CD14-positive monocyte (primary cell): Measurements from ENCODE around the gene SLC25A19. TPM values are rescaled to one million over a fixed set of nuclear protein-coding genes. Genes with fewer than 3 reads are reported as not detected.

ENCODE experiments used
- DNase-seq, 3 donors: peaks; one replicate each; pipeline ENCODE4 v3.0.0-alpha.2; 2011 to 2022
- H2AFZ ChIP-seq: 2 replicates; pipeline ENCODE4 v1.6.0; 2012; ENCODE audit warnings: mild to moderate bottlenecking, low read depth, low read length, inconsistent platforms; ENCODE audit not compliant: insufficient read depth, poor library complexity, severe bottlenecking
- H3K27ac ChIP-seq, 2 donors: 1 replicate in 1 of 2; 2 replicates in 1 of 2; pipeline ENCODE4 v1.5.1; 2012 to 2013; ENCODE audit warnings: low read length in 2 of 2, control low read depth in 1 of 2, inconsistent platforms in 1 of 2, low read depth in 1 of 2, mild to moderate bottlenecking in 1 of 2
- H3K27me3 ChIP-seq, 2 donors: one replicate each; pipeline versions ENCODE4 v1.6.0 to v1.6.1; 2011 to 2013; ENCODE audit warnings: low read length in 2 of 2; ENCODE audit not compliant: control insufficient read depth in 2 of 2, insufficient read depth in 2 of 2
- H3K36me3 ChIP-seq, 2 donors: replicated peaks in 1 of 2; 1 replicate in 1 of 2; 2 replicates in 1 of 2; pipeline versions ENCODE4 v1.5.1 to v1.6.1; 2012 to 2013; ENCODE audit warnings: low read length in 2 of 2, control low read depth in 1 of 2, inconsistent platforms in 1 of 2, mild to moderate bottlenecking in 1 of 2; ENCODE audit not compliant: insufficient read depth in 2 of 2, control insufficient read depth in 1 of 2
- H3K4me1 ChIP-seq, 2 donors: 1 replicate in 1 of 2; 2 replicates in 1 of 2; pipeline versions ENCODE4 v1.5.1 to v1.6.1; 2012 to 2013; ENCODE audit warnings: low read length in 2 of 2, control low read depth in 1 of 2, inconsistent platforms in 1 of 2, mild to moderate bottlenecking in 1 of 2, moderate library complexity in 1 of 2; ENCODE audit not compliant: insufficient read depth in 2 of 2, control insufficient read depth in 1 of 2
- H3K4me2 ChIP-seq: replicated peaks from 2 replicates; pipeline ENCODE3; 2012; ENCODE audit warnings: low read length, moderate library complexity, mild to moderate bottlenecking; ENCODE audit not compliant: poor library complexity, severe bottlenecking; ENCODE audit errors: extremely low read depth
- H3K4me3 ChIP-seq, 3 experiments: fragments of 200-600 bp in 1 of 3; sonication (generic) in 1 of 3; replicated peaks in 1 of 3; 1 replicate in 2 of 3; 2 replicates in 1 of 3; pipeline ENCODE4 v1.5.1; 2011 to 2013; ENCODE audit warnings: low read length in 3 of 3, mild to moderate bottlenecking in 3 of 3, control low read depth in 2 of 3, low read depth in 2 of 3, inconsistent platforms in 1 of 3, moderate library complexity in 1 of 3
- H3K79me2 ChIP-seq: 2 replicates; pipeline ENCODE4 v1.6.0; 2012; ENCODE audit warnings: mild to moderate bottlenecking, control low read depth, inconsistent platforms, low read length, moderate library complexity; ENCODE audit not compliant: insufficient read depth
- H3K9ac ChIP-seq: 2 replicates; pipeline ENCODE4 v1.6.0; 2017; ENCODE audit warnings: low read length, mild to moderate bottlenecking; ENCODE audit not compliant: insufficient read depth, poor library complexity, severe bottlenecking
- H3K9me3 ChIP-seq, 2 donors: replicated peaks in 1 of 2; 1 replicate in 1 of 2; 2 replicates in 1 of 2; pipeline versions ENCODE4 v1.5.1 to v1.6.1; 2012 to 2013; ENCODE audit warnings: low read length in 2 of 2, control low read depth in 1 of 2; ENCODE audit not compliant: control insufficient read depth in 1 of 2, insufficient read depth in 1 of 2
- H4K20me1 ChIP-seq: 2 replicates; pipeline ENCODE4 v1.6.0; 2012; ENCODE audit warnings: mild to moderate bottlenecking, low read length, control low read depth, moderate library complexity; ENCODE audit not compliant: insufficient read depth
- H3K27ac Mint-ChIP-seq, 7 donors: one replicate each; pipeline ENCODE4 v1.8.0; 2020; ENCODE audit warnings: mild to moderate bottlenecking in 7 of 7, mixed read lengths in 7 of 7, moderate library complexity in 6 of 7, inconsistent platforms in 2 of 7
- H3K27me3 Mint-ChIP-seq, 3 donors: one replicate each; pipeline ENCODE4 v1.8.0; 2021 to 2022; ENCODE audit warnings: low read depth in 3 of 3, mild to moderate bottlenecking in 3 of 3, mixed read lengths in 3 of 3, moderate library complexity in 3 of 3, inconsistent platforms in 1 of 3
- H3K36me3 Mint-ChIP-seq, 2 donors: one replicate each; pipeline ENCODE4 v1.8.0; 2020; ENCODE audit warnings: mixed read lengths in 2 of 2, inconsistent platforms in 1 of 2, mild to moderate bottlenecking in 1 of 2
- H3K4me1 Mint-ChIP-seq: one replicate; pipeline ENCODE4 v1.8.0; 2020; ENCODE audit warnings: mild to moderate bottlenecking, mixed read lengths
- H3K4me3 Mint-ChIP-seq, 2 donors: one replicate each; pipeline ENCODE4 v1.8.0; 2020; ENCODE audit warnings: mild to moderate bottlenecking in 2 of 2, mixed read lengths in 2 of 2, moderate library complexity in 1 of 2
- H3K9me3 Mint-ChIP-seq, 7 donors: one replicate each; pipeline ENCODE4 v1.8.0; 2020 to 2022; ENCODE audit warnings: mixed read lengths in 7 of 7, mild to moderate bottlenecking in 6 of 7, moderate library complexity in 6 of 7, inconsistent platforms in 2 of 7
- WGBS: methylation state at CpG from one replicate; pipeline ENCODE4 v1.1.5; 2013; ENCODE audit warnings: missing lambda C conversion rate; ENCODE audit not compliant: insufficient coverage; 5-methylcytosine and 5-hydroxymethylcytosine counted together
- intact Hi-C, 2 donors: fragments of 100-400 bp; cut with micrococcal nuclease; formaldehyde crosslinking; loops; one replicate each; pipeline versions ENCODE4 v1.15.0 to v1.15.1; 2023
- polyA plus RNA-seq, 3 donors: library from polyadenylated mRNA; depleted of rRNA in 1 of 3; unstranded in 2 of 3; stranded (reverse) in 1 of 3; fragments of 300-500 nt in 2 of 3; fragments of >200 nt in 1 of 3; fragmentation: Illumina TruSeq in 2 of 3; gene quantifications; 1 replicate in 2 of 3; 2 replicates in 1 of 3; pipeline ENCODE4 v1.2.3, GENCODE V29; 2012 to 2021
- TF ChIP-seq, protein P1 (sequence below): fragments of 200-600 bp; IDR thresholded peaks from one replicate; pipeline ENCODE4 v1.8.0; 2022; ENCODE audit warnings: antibody characterized with exemption, mild to moderate bottlenecking

SLC25A19 gene
- polyA plus RNA-seq, 3 donors = 14.4 to 21.5 (median 18.8) TPM

DNA sequence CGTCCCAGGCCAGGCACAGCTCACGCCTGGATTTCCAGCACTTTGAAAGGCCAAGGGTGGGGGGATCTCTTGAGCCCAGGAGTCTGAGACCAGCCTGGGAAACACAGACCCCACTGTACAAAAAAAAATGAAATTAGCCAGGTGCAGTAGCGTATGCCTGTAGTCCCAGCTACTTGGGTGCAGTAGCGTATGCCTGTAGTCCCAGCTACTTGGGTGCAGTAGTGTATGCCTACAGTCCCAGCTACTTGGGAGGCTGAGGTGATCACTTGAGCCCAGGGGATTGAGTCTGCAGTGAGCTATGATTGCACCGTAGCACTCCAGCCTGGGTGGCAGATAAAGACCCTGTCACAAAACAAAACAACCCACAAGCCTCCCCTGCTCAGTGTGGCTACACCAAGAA, 27.0 kb upstream of the SLC25A19 start:
- peak overlapping the region; percentile 98 to 100 for H3K27ac ChIP-seq
- H3K4me1 ChIP-seq = peaks cover 77 to 80% of the 10 kb centered on the region in 2 donors
- peaks cover 72% of the 10 kb centered on the region for H3K4me1 Mint-ChIP-seq
- H4K20me1 ChIP-seq = no peaks in the 10 kb centered on the region
- DNase-seq = no peak
- H3K36me3 ChIP-seq = peaks cover 39 to 42% of the 10 kb centered on the region in 2 donors
- H3K79me2 ChIP-seq = peaks cover 60% of the 10 kb centered on the region
- TF ChIP-seq, protein P1, sequence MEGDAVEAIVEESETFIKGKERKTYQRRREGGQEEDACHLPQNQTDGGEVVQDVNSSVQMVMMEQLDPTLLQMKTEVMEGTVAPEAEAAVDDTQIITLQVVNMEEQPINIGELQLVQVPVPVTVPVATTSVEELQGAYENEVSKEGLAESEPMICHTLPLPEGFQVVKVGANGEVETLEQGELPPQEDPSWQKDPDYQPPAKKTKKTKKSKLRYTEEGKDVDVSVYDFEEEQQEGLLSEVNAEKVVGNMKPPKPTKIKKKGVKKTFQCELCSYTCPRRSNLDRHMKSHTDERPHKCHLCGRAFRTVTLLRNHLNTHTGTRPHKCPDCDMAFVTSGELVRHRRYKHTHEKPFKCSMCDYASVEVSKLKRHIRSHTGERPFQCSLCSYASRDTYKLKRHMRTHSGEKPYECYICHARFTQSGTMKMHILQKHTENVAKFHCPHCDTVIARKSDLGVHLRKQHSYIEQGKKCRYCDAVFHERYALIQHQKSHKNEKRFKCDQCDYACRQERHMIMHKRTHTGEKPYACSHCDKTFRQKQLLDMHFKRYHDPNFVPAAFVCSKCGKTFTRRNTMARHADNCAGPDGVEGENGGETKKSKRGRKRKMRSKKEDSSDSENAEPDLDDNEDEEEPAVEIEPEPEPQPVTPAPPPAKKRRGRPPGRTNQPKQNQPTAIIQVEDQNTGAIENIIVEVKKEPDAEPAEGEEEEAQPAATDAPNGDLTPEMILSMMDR = no peak
- H3K9me3 ChIP-seq = no peaks in the 10 kb centered on the region
- H3K27me3 Mint-ChIP-seq = peaks cover 0 to 13% (median 0%) of the 10 kb centered on the region in 3 donors
- peaks cover 0 to 2% (median 0%) of the 10 kb centered on the region in 7 donors for H3K9me3 Mint-ChIP-seq
- H2AFZ ChIP-seq = no peak overlapping the region
- H3K4me3 ChIP-seq = peak overlapping the region in 1 of 3 experiments; percentile 7
- no peak overlapping the region for H3K4me3 Mint-ChIP-seq
- peak overlapping the region; percentile 93 to 99 (median 97) for H3K27ac Mint-ChIP-seq
- H3K4me2 ChIP-seq = no peak overlapping the region
- intact Hi-C loops = no loop called here
- no peaks in the 10 kb centered on the region for H3K27me3 ChIP-seq
- H3K36me3 Mint-ChIP-seq = peaks cover 42 to 56% of the 10 kb centered on the region in 2 donors
- 70% methylated on average over 4 of the region's 5 CpGs for WGBS
- H3K9ac ChIP-seq = peak overlapping the region; percentile 81

DNA sequence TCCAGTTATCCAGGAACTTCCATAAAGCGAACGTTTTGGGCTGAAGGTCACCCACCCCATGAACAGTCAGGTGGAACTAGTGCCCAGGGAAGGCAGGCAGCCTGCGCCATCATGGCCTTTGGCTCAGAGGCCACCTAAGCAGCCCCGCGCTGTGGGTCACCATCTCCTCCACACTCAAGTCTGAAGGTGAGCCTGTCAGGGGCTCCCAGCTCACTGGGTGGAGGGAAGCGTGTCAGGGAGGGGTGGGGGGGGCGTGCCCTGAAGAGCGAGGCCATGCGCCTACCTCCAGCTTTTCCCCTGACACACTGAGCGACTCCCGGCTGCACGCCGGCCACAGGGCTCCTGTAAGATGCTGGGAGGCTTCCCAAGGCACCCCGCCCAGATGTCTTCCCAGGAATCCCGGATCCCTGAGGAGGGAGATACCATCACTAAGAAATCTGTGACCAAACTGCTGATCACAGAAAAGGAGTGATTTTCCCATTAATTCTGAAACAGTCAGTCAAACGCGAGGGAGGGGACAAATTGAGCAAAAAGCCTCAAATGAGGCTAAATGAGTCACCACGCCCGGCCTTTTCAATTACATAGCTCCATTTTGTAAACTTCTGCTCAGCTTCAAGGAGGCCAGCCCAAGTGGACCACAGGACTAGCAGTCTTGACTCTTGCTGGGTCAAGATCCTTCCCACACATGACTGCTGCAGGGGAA, 26.5 kb upstream of the SLC25A19 start:
- H3K36me3 Mint-ChIP-seq = peaks cover 37 to 51% of the 10 kb centered on the region in 2 donors
- H3K4me3 Mint-ChIP-seq = no peak overlapping the region
- peak overlapping the region; percentile 81 for H3K9ac ChIP-seq
- H3K79me2 ChIP-seq = peaks cover 60% of the 10 kb centered on the region
- no peak overlapping the region for H3K4me2 ChIP-seq
- H3K4me3 ChIP-seq = peak overlapping the region in 1 of 3 experiments; percentile 7
- H3K4me1 Mint-ChIP-seq = peaks cover 77% of the 10 kb centered on the region
- intact Hi-C loops = no loop called here
- H3K27me3 ChIP-seq = no peaks in the 10 kb centered on the region
- DNase-seq = peak; percentile 78 to 91 (median 86)
- peaks cover 0 to 14% (median 0%) of the 10 kb centered on the region in 3 donors for H3K27me3 Mint-ChIP-seq
- H4K20me1 ChIP-seq = no peaks in the 10 kb centered on the region
- TF ChIP-seq, protein P1 = no peak
- H3K9me3 Mint-ChIP-seq = peaks cover 0 to 2% (median 0%) of the 10 kb centered on the region in 7 donors
- peak overlapping the region; percentile 98 to 100 for H3K27ac ChIP-seq
- H3K9me3 ChIP-seq = no peaks in the 10 kb centered on the region
- peak overlapping the region; percentile 93 to 99 (median 98) for H3K27ac Mint-ChIP-seq
- H3K4me1 ChIP-seq = peaks cover 83 to 85% of the 10 kb centered on the region in 2 donors
- 50% methylated on average over 4 of the region's 19 CpGs for WGBS
- no peak overlapping the region for H2AFZ ChIP-seq
- peaks cover 34 to 36% of the 10 kb centered on the region in 2 donors for H3K36me3 ChIP-seq
